Stimulated activated CD4-positive, alpha-beta T cell treated with anti-CD3 and anti-CD28 coated beads, Interleukin-12 subunit alpha, Interleukin-12 subunit beta, amount 100 ng/mL, for 48 hours (primary cell): ENCODE measurements around the gene COTL1.

Source experiments
- DNase-seq, 3 donors: peaks; one replicate each; pipeline ENCODE4 v3.0.0-alpha.2; 2020; ENCODE audit warnings: low read depth in 2 of 3, low spot score in 1 of 3

Gene COTL1

GRCh38 chr16:84554627-84555328 is 63.1 kb downstream of the COTL1 start:
- DNase-seq: no peak

GRCh38 chr16:84553873-84554399 is 63.9 kb downstream of the COTL1 start:
- peak in 2 of 3 donors; percentile 34 to 40 for DNase-seq

GRCh38 chr16:84552135-84552534 is 65.7 kb downstream of the COTL1 start:
- no peak for DNase-seq

- DNase-seq: no peak
These were observed 67.8 kb downstream of the COTL1 start for GRCh38 chr16:84550096-84550495.

GRCh38 chr16:84548971-84549844 is 68.7 kb downstream of the COTL1 start:
- DNase-seq: peak in 2 of 3 donors; percentile 27 to 38

- DNase-seq: peak in 1 of 3 donors; percentile 17
These were observed 69.4 kb downstream of the COTL1 start for GRCh38 chr16:84548508-84548907.

GRCh38 chr16:84547546-84548061 is 70.3 kb downstream of the COTL1 start:
- DNase-seq: peak in 1 of 3 donors; percentile 31

GRCh38 chr16:84546669-84547545 is 71.0 kb downstream of the COTL1 start:
- no peak for DNase-seq

GRCh38 chr16:84545114-84545737 is 72.7 kb downstream of the COTL1 start:
- no peak for DNase-seq

GRCh38 chr16:84544031-84544773 is 73.7 kb downstream of the COTL1 start:
- DNase-seq: no peak

- DNase-seq: no peak
These were observed 74.6 kb downstream of the COTL1 start for GRCh38 chr16:84543253-84543652.

GRCh38 chr16:84541999-84542817 is 75.7 kb downstream of the COTL1 start:
- no peak for DNase-seq

- DNase-seq: no peak
These were observed 77.7 kb downstream of the COTL1 start for GRCh38 chr16:84540194-84540593.

- DNase-seq: no peak
These were observed 79.5 kb downstream of the COTL1 start for GRCh38 chr16:84538222-84538840.

GRCh38 chr16:84537491-84538151 is 80.3 kb downstream of the COTL1 start:
- no peak for DNase-seq

- DNase-seq: no peak
These were observed 82.0 kb downstream of the COTL1 start for GRCh38 chr16:84535851-84536250.

- no peak for DNase-seq
These were observed 82.5 kb downstream of the COTL1 start for GRCh38 chr16:84535408-84535807.

GRCh38 chr16:84534815-84535214 is 83.1 kb downstream of the COTL1 start:
- no peak for DNase-seq
